HepG2 (cell line): ENCODE data around the gene DEPDC1B.

ENCODE experiments used
- GLI4 ChIP-seq: sonication (generic); formaldehyde crosslinking; IDR thresholded peaks from 2 replicates; pipeline ENCODE4 v1.5.1; 2020; ENCODE audit warnings: missing genetic modification reagents, mild to moderate bottlenecking, moderate library complexity, borderline replicate concordance
- MXD1 ChIP-seq: sonication (generic); formaldehyde crosslinking; IDR thresholded peaks from 2 replicates; pipeline ENCODE4 v1.4.0; 2020; ENCODE audit warnings: mild to moderate bottlenecking, missing genetic modification reagents
- ZFP36L2 ChIP-seq: sonication (generic); formaldehyde crosslinking; IDR thresholded peaks from 2 replicates; pipeline ENCODE4 v1.4.0; 2020; ENCODE audit warnings: missing genetic modification reagents
- ZFP82 ChIP-seq: sonication (generic); formaldehyde crosslinking; IDR thresholded peaks from 2 replicates; pipeline ENCODE4 v1.5.1; 2020; ENCODE audit warnings: mild to moderate bottlenecking, missing genetic modification reagents, borderline replicate concordance
- ZNF629 ChIP-seq: sonication (generic); formaldehyde crosslinking; conservative IDR thresholded peaks from 2 replicates; pipeline ENCODE4 v1.5.0; 2020; ENCODE audit warnings: missing genetic modification reagents
- ZNF777 ChIP-seq: sonication (generic); formaldehyde crosslinking; IDR thresholded peaks from 2 replicates; pipeline ENCODE4 v1.4.0; 2020; ENCODE audit warnings: missing genetic modification reagents
- TF ChIP-seq, protein P1 (sequence below): sonication (generic); formaldehyde crosslinking; IDR thresholded peaks from 2 replicates; pipeline ENCODE4 v1.4.0; 2020; ENCODE audit warnings: missing genetic modification reagents
- TF ChIP-seq, protein P2 (sequence below): sonication (generic); formaldehyde crosslinking; IDR thresholded peaks from 2 replicates; pipeline ENCODE4 v1.4.0; 2020; ENCODE audit warnings: missing genetic modification reagents
- TF ChIP-seq, protein P3 (sequence below): sonication (generic); formaldehyde crosslinking; IDR thresholded peaks from 2 replicates; pipeline ENCODE4 v1.5.0; 2020; ENCODE audit warnings: mild to moderate bottlenecking, missing genetic modification reagents, moderate library complexity

- TF ChIP-seq, protein P1, sequence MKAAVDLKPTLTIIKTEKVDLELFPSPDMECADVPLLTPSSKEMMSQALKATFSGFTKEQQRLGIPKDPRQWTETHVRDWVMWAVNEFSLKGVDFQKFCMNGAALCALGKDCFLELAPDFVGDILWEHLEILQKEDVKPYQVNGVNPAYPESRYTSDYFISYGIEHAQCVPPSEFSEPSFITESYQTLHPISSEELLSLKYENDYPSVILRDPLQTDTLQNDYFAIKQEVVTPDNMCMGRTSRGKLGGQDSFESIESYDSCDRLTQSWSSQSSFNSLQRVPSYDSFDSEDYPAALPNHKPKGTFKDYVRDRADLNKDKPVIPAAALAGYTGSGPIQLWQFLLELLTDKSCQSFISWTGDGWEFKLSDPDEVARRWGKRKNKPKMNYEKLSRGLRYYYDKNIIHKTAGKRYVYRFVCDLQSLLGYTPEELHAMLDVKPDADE: no peak
- TF ChIP-seq ZFP82 (no peak), ZNF777 (CRISPR knock-in tag) (no peak), ZFP36L2 (no peak), MXD1 (CRISPR knock-in tag) (no peak), GLI4 (no peak), ZNF629 (CRISPR knock-in tag) (no peak)
- TF ChIP-seq, protein P2, sequence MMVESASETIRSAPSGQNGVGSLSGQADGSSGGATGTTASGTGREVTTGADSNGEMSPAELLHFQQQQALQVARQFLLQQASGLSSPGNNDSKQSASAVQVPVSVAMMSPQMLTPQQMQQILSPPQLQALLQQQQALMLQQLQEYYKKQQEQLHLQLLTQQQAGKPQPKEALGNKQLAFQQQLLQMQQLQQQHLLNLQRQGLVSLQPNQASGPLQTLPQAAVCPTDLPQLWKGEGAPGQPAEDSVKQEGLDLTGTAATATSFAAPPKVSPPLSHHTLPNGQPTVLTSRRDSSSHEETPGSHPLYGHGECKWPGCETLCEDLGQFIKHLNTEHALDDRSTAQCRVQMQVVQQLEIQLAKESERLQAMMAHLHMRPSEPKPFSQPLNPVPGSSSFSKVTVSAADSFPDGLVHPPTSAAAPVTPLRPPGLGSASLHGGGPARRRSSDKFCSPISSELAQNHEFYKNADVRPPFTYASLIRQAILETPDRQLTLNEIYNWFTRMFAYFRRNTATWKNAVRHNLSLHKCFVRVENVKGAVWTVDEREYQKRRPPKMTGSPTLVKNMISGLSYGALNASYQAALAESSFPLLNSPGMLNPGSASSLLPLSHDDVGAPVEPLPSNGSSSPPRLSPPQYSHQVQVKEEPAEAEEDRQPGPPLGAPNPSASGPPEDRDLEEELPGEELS (CRISPR knock-in tag): no peak
- TF ChIP-seq, protein P3, sequence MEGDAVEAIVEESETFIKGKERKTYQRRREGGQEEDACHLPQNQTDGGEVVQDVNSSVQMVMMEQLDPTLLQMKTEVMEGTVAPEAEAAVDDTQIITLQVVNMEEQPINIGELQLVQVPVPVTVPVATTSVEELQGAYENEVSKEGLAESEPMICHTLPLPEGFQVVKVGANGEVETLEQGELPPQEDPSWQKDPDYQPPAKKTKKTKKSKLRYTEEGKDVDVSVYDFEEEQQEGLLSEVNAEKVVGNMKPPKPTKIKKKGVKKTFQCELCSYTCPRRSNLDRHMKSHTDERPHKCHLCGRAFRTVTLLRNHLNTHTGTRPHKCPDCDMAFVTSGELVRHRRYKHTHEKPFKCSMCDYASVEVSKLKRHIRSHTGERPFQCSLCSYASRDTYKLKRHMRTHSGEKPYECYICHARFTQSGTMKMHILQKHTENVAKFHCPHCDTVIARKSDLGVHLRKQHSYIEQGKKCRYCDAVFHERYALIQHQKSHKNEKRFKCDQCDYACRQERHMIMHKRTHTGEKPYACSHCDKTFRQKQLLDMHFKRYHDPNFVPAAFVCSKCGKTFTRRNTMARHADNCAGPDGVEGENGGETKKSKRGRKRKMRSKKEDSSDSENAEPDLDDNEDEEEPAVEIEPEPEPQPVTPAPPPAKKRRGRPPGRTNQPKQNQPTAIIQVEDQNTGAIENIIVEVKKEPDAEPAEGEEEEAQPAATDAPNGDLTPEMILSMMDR (CRISPR knock-in tag): no peak
Measured at GRCh38 chr5:60685028-60685427, 14.9 kb downstream of the DEPDC1B start.
